Caco-2 (cell line): ENCODE results near the gene HSD3B7. TPM values are rescaled to one million over a fixed set of nuclear protein-coding genes. Genes with fewer than 3 reads are reported as not detected.

Experiments used
- BruUV-seq: library from RNA; stranded (reverse); fragments of 400-500 nt; replicated peaks from 2 replicates; lab custom pipeline; 2021; lab: Mats Ljungman, UMichigan
- CTCF ChIA-PET: fragments of 300-600 bp; sonication (Branson Sonifier 250); formaldehyde crosslinking; loops from one replicate; lab custom pipeline; 2022; ENCODE audit warnings: antibody characterized with exemption; lab: Charles Lee
- POLR2A ChIA-PET: fragments of 300-600 bp; sonication (Branson Sonifier 250); formaldehyde crosslinking; loops from one replicate; lab custom pipeline; 2022; ENCODE audit warnings: antibody characterized with exemption; lab: Charles Lee
- DNase-seq, 2 experiments: peaks; one replicate each; pipeline versions ENCODE4 v3.0.0 to v3.0.0-alpha.2; 2020 to 2022
- H3K27me3 ChIP-seq: replicated peaks from 2 replicates; pipeline ENCODE4 v1.6.0; 2011; ENCODE audit warnings: low read length; ENCODE audit not compliant: control insufficient read depth, insufficient read depth
- H3K36me3 ChIP-seq: 2 replicates; pipeline ENCODE4 v1.5.1; 2011; ENCODE audit warnings: low read length; ENCODE audit not compliant: control insufficient read depth, insufficient read depth
- H3K4me1 ChIP-seq: fragments of 250-450 bp; sonication (Bioruptor Pico); 2 replicates; pipeline ENCODE4 v1.5.1; 2020; ENCODE audit warnings: mild to moderate bottlenecking
- H3K4me3 ChIP-seq: 2 replicates; pipeline ENCODE4 v1.5.1; 2011; ENCODE audit warnings: low read depth, mild to moderate bottlenecking, control low read depth, low read length
- H3K9me3 ChIP-seq: fragments of 250-450 bp; sonication (Bioruptor Pico); 2 replicates; pipeline ENCODE4 v1.5.1; 2020; ENCODE audit warnings: mild to moderate bottlenecking, moderate library complexity
- H3K27ac Mint-ChIP-seq: one replicate; pipeline ENCODE4 v1.8.0; 2022; ENCODE audit warnings: mixed read lengths; ENCODE audit not compliant: unreplicated experiment
- H3K27me3 Mint-ChIP-seq: one replicate; pipeline ENCODE4 v1.8.0; 2022; ENCODE audit warnings: mixed read lengths; ENCODE audit not compliant: insufficient read depth, unreplicated experiment
- H3K36me3 Mint-ChIP-seq: one replicate; pipeline ENCODE4 v1.8.0; 2022; ENCODE audit warnings: mild to moderate bottlenecking, mixed read lengths; ENCODE audit not compliant: insufficient read depth, unreplicated experiment
- H3K4me1 Mint-ChIP-seq: one replicate; pipeline ENCODE4 v1.8.0; 2022; ENCODE audit warnings: low read depth, mixed read lengths; ENCODE audit not compliant: unreplicated experiment
- H3K4me3 Mint-ChIP-seq: one replicate; pipeline ENCODE4 v1.8.0; 2022; ENCODE audit warnings: mild to moderate bottlenecking, moderate library complexity, mixed read lengths; ENCODE audit not compliant: unreplicated experiment
- H3K9me3 Mint-ChIP-seq: one replicate; pipeline ENCODE4 v1.8.0; 2022; ENCODE audit warnings: mixed read lengths; ENCODE audit not compliant: unreplicated experiment
- CTCF ChIP-seq, 2 experiments: fragments of 200-600 bp in 1 of 2; IDR thresholded peaks; 1 replicate in 1 of 2; 2 replicates in 1 of 2; pipeline versions ENCODE4 v1.5.1 to v1.8.0; 2011 to 2022; ENCODE audit warnings: antibody characterized with exemption in 1 of 2, control low read depth in 1 of 2, inconsistent platforms in 1 of 2, low read depth in 1 of 2, low read length in 1 of 2, mild to moderate bottlenecking in 1 of 2, moderate library complexity in 1 of 2; ENCODE audit not compliant: insufficient read depth in 1 of 2, severe bottlenecking in 1 of 2, unreplicated experiment in 1 of 2
- intact Hi-C: fragments of 100-400 bp; cut with micrococcal nuclease; formaldehyde crosslinking; loops from one replicate; pipeline ENCODE4 v1.10.0; 2022; ENCODE audit not compliant: unreplicated experiment
- total RNA-seq: library from RNA; stranded (reverse); gene quantifications from 2 replicates; pipeline ENCODE4 v1.2.3, GENCODE V29; 2022

Gene HSD3B7
- total RNA-seq, 1 experiment from 2014 or later = 2.4 TPM

GRCh38 chr16:30998852-30999761 lies 14.1 kb downstream of the HSD3B7 start:
- Histone ChIP-seq H3K4me3 (no peak overlapping the region), H3K27me3 (no peaks in the 10 kb centered on the region), H3K4me1 (peaks cover 24% of the 10 kb centered on the region), H3K36me3 (no peaks in the 10 kb centered on the region), H3K9me3 (no peaks in the 10 kb centered on the region)
- no TSS peak for BruUV-seq
- no peak for TF ChIP-seq CTCF (IDR thresholded peaks at IDR 0.05; ENCODE audit: insufficient read depth in 1 of 2, low read depth in 1 of 2, low read length in 1 of 2, severe bottlenecking in 1 of 2, unreplicated experiment in 1 of 2)
- no peak for DNase-seq
- POLR2A ChIA-PET = no interaction called here
- Mint-ChIP-seq H3K4me3 (no peak overlapping the region), H3K9me3 (no peaks in the 10 kb centered on the region), H3K27ac (no peak overlapping the region), H3K27me3 (no peaks in the 10 kb centered on the region), H3K4me1 (peaks cover 14% of the 10 kb centered on the region), H3K36me3 (no peaks in the 10 kb centered on the region)
- intact Hi-C loops = no loop called here
- CTCF ChIA-PET = interaction anchor here (0.8 to 1.0 kb wide), 2 partner anchors 14 to 155 kb away, joined by 3 to 4 read pairs; partner anchors contain the start of gene HSD3B7

- no peak overlapping the region for H3K27ac Mint-ChIP-seq
- no peak for TF ChIP-seq CTCF (IDR thresholded peaks at IDR 0.05; ENCODE audit: insufficient read depth in 1 of 2, low read depth in 1 of 2, low read length in 1 of 2, severe bottlenecking in 1 of 2, unreplicated experiment in 1 of 2)
- H3K27me3 Mint-ChIP-seq = no peaks in the 10 kb centered on the region
- H3K4me1 ChIP-seq = peaks cover 24% of the 10 kb centered on the region
- BruUV-seq = no TSS peak
- ChIA-PET POLR2A (no interaction called here), CTCF (no interaction called here)
- H3K9me3 Mint-ChIP-seq = no peaks in the 10 kb centered on the region
- no peak overlapping the region for H3K4me3 ChIP-seq
- no peak overlapping the region for H3K4me3 Mint-ChIP-seq
- H3K27me3 ChIP-seq = no peaks in the 10 kb centered on the region
- peaks cover 11% of the 10 kb centered on the region for H3K4me1 Mint-ChIP-seq
- intact Hi-C loops = no loop called here
- DNase-seq = no peak
- H3K36me3 ChIP-seq = no peaks in the 10 kb centered on the region
- H3K9me3 ChIP-seq = no peaks in the 10 kb centered on the region
- H3K36me3 Mint-ChIP-seq = no peaks in the 10 kb centered on the region
These were observed 15.8 kb downstream of the HSD3B7 start for GRCh38 chr16:31000671-31001382.

- H3K9me3 Mint-ChIP-seq = no peaks in the 10 kb centered on the region
- no peaks in the 10 kb centered on the region for H3K27me3 Mint-ChIP-seq
- no peaks in the 10 kb centered on the region for H3K36me3 Mint-ChIP-seq
- Histone ChIP-seq H3K4me1 (peaks cover 21% of the 10 kb centered on the region), H3K9me3 (no peaks in the 10 kb centered on the region), H3K36me3 (no peaks in the 10 kb centered on the region), H3K4me3 (no peak overlapping the region), H3K27me3 (no peaks in the 10 kb centered on the region)
- H3K27ac Mint-ChIP-seq = no peak overlapping the region
- no TSS peak for BruUV-seq
- H3K4me3 Mint-ChIP-seq = no peak overlapping the region
- DNase-seq = no peak
- intact Hi-C loops = no loop called here
- ChIA-PET POLR2A (no interaction called here), CTCF (interaction anchor here (0.6 kb wide), 1 partner anchor 343 kb away, joined by 13 read pairs; no protein-coding TSS in a partner anchor)
- no peak for TF ChIP-seq CTCF (IDR thresholded peaks at IDR 0.05; ENCODE audit: insufficient read depth in 1 of 2, low read depth in 1 of 2, low read length in 1 of 2, severe bottlenecking in 1 of 2, unreplicated experiment in 1 of 2)
- H3K4me1 Mint-ChIP-seq = peaks cover 12% of the 10 kb centered on the region
These were observed 16.7 kb downstream of the HSD3B7 start for GRCh38 chr16:31001507-31002249.
